ENCODE measurements around the gene AHNAK.
A peak's percentile ranks its signal among the peaks of the same experiment; 100 is the strongest.

AHNAK gene

DNA sequence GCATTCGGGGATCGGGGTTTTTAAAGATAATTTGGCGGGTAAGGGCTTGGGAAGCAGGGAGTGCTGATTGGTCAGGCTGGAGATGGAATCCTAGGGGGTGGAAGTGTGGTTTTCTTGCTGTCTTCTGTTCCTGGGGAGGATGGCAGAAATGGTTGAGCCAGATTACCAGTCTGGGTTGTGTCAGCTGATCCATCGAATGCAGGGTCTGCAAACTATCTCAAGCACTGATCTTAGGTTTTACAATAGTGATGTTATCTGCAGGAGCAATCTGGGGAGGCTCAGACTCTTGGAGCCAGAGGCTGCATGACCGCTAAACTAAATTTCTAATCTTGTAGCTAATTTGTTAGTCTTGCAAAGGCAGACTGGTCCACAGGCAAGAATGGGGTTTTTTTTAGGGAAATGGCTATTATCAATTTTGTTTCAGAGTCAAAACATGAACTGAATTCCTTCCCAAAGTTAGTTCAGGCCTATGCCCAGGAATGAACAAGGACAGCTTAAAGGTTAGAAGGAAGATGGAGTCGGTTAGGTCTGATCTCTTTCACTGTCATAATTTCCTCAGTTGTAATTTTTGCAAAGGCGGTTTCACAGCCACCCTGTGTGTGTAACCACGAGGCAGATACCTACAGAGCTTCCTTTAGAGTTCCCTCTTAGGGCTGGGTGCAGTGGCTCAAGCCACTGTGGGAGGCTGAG is 117.6 kb downstream of the AHNAK start:
- DNase-seq, result no peak

DNA sequence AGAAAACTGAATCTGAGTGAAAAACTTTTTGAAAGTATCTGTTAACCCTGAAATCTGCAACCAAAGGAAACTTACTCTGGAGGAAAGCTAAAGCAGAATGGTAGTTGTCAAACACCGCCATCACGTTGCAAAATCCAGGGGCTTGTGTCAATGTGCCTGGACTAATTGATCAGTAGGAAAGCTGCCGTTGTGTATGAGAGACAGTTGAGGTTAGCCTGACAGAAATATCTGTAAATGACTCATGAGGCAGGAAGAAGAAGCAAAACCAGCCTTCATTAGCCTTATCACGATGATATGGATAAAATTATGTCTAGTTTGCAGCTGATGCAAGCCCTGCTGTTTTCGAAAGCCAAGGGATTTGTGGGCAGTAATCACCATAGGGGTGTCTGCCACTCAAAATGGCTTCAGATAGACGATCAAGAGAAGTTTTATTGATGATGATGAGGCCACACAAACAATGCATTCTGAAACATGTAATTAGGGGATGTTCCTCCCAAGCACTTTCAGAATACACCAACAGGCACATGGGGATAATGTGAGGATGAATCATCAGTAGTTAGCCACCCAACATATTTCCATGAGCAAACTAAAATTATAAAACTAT is 118.9 kb downstream of the AHNAK start:
- peak; percentile 63 for DNase-seq

DNA sequence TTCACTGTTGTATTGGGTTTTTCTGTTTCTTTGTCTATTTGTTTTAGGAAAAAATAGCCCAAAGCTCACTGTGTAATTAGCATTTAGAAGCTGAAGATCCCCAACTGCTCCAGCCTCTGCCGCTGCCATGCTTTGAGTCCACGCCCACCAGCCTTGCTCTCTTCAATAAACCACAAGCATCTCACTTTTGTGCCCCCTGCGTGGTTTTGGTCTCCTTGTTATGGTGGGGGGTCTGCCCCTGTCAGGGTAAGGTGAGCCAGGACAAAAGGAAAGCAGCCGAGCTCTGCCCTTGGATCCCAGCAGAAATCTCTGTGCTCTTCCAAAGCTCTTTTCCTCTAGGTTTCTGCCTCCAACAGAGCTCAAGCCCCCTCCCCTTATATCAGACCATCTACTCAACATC is 123.6 kb downstream of the AHNAK start:
- no peak for DNase-seq

DNA sequence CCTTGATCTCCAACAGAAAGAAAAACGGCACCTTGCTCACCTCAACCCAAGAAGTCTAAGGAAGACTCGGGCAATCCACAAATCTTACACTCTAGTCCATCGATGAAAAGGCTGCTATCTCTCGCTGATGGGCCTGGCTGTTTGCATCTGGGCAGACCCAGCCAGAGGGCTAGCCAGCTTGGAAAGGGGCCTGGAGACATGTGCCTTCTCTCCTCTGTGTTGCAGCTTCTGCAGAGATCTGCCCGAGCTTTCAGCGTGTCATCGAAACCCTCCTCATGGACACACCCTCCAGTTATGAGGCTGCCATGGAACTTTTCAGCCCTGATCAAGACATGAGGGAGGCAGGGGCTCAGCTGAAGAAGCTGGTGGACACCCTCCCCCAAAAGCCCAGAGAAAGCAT is 124.6 kb downstream of the AHNAK start:
- no peak for DNase-seq

DNA sequence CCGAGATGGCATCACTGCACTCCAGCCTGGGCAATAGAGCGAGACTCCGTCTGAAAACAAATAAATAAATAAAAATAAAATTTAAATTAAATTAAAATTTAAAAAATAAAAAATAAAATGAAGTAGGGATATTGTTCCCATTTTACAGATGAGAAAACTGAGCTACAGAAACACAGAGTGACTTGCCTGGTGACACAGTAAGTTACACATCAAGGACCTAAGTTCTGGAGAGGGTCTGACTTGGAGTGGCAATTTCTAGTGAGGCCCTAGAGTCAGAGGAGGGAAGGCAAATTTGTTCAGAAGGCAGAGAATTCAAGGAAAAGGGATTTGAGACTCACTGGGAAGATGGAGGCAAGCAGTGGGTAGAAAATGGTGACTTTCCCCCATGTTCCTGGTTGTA is 125.7 kb downstream of the AHNAK start:
- no peak for DNase-seq

DNA sequence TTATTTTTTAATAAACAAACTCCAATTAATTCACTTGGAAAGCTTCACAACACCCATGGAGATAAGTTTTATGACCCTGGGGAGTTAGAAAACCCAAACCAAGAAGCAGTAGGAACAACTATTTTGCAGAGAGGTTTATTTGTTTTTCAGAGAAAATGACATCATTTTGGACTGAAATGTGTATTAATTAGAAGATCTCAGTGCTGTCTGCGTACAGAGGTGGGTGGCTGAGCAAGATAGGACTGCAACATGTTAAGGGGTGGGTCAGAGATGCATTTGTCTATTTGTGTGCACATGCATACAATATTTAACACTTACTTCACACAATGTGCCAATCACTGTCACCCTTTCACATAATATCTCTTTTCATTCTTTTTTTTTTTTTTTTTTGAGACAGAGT is 126.7 kb downstream of the AHNAK start:
- no peak for DNase-seq

DNA sequence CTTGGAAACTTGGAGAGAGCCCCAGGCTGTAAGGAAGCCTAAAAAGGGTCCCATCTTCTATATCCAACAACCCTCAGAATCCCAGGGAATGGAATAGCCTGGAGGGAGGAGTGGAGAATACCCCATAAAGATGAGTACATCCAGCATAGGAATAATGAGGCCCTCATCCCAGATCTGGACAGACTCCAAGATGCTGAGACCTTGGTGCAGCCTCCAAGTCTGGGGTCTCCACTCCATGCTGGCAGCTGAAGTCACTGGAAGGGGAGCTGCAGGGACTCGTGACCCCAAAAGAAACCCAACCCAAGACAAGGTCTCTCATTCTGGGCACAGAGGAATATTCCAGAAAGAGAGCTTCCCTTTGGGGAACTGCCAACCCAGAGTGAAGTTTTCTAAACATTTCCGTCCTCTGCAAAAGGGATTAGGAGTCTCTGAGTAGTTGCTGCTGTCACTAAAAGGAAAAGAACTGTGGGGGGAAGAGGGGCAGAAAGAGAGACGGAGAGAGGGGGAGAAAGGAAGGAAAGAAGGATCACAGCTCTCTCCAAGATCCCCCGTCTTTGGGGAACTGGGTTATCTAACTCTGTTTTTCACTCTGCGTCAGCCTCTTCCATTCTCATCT is 127.2 kb downstream of the AHNAK start:
- no peak for DNase-seq

DNA sequence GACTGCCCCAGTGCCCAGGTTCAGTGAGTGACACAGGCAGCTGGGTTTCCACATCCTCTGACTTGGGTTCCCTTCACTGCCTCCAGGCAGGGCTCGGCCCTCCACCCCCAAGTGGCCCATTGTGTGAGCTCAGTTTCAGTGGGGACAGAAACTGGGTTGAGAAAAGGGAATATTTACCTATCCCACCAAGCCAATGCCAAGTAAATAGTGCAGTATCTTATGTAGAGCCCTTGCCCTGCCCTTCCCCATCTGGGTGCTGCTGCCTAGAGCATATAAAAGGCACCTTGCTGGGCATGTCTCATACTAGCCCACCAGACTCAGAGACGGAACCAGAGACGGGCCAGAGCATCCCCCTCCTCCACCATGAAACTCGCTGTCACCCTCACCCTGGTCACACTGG is 127.9 kb downstream of the AHNAK start, which contains the start of gene SCGB1A1:
TSS of gene SCGB1A1 (plus strand) at position 301 of the 400 bp plus-strand sequence. CDS start at position 364, 63 bp downstream.
- DNase-seq, result no peak

DNA sequence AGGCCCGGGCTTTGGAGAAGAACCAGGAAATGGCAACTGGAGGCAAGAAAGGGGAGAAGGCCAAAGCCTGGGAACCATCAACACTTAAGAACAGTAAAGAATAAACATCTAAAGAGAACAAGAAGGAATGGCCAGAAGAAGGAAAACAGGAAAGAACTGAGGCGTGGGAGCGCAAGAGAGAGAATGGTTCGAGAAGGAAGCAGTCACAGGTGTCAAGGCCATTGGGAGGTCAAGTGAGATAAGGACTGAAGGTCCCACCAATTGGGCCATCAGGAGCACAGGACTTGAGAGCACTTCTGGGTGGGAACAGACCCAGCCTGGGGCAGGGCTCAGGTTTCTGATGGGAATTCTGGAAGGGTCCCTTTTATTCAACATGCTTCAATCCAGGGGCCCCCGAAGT is 128.5 kb downstream of the AHNAK start:
- DNase-seq, result no peak

DNA sequence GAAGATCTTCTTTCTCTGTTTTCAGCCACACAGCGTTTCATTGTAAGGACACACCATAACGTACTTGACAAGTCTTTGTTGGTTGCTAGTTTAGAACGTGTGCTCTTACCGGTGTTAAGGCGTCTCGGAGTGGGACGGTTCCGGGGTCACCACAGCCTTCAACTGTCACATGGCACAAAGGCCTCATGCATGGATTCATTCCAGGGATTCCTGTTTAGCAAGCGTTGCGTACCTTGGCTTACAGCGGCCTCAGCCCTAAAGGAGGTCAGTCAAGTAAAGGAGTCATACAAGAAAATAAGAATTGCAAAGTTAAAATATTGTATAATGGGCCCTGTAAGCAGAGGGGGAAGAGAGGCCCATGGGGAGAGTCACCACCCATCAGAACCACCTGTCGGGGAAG is 130.0 kb downstream of the AHNAK start:
- DNase-seq, result no peak

DNA sequence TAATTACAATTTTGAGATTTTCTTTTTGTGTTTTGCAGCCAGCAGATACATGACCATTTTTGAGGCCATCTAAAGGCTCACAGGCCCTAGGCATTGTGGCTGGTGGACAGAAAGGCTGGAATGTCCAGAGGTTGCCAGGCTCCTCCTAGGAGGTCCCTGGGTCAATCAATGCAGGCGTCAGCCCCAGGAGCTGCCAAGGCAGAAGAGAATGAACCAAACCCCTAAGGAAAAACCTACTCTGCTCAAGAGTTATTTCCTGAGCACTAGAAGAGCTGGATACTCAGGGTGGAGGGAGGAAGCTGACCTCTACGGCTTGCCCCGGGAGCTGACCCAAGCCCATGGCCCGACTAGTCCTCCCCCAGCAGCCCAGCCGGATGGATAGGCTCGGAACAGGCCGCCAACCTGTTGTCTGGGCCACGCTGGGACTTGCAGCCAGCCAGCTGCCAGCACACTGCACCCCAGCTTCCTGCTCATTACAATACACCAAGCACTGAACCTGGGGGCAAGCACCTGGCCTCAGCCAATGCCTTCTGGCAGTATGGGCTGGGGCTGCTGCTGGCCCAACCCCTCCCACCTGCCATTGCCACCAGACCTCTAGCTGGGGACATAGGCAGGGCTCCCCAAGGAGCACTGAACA is 133.4 kb downstream of the AHNAK start:
- DNase-seq, result no peak

DNA sequence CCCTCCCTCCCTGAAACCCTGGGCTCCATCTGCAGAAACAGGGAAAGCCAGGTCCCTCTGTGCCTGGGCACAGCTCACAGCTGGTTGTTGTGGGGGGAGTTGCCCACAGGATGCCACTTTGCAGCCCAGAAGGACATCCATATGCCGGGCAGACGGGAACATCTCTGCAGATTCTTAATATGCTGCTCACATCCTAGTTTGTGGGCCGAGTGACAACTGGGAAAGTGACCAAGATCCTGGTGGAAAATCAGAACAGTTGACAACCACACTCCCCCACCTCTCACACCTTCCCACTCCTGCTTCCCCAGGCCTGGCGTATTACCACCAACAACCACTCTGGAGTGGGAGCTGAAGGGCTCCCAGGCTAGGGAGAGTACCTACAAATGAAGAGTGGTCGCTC is 135.1 kb downstream of the AHNAK start:
- no peak for DNase-seq

DNA sequence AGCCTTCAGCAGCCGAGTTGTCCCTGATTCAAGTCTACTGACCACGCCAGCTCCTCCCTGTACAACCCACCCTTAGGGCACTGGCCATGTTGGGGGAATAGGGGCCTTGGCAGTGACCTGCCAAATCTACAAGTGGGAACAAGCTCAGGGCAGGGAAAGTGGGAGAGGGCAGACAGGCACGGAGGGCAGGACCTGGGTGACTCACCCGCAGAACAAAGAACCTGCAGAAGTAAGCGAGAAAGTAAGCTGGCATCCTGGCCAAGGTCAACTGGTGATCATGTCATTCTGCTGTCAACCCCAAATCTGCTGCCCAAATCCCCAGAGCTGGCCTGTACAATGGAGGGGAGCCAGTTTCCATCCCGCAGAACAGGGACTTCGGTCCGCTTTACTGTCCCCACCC is 135.6 kb downstream of the AHNAK start:
- DNase-seq, result no peak

DNA sequence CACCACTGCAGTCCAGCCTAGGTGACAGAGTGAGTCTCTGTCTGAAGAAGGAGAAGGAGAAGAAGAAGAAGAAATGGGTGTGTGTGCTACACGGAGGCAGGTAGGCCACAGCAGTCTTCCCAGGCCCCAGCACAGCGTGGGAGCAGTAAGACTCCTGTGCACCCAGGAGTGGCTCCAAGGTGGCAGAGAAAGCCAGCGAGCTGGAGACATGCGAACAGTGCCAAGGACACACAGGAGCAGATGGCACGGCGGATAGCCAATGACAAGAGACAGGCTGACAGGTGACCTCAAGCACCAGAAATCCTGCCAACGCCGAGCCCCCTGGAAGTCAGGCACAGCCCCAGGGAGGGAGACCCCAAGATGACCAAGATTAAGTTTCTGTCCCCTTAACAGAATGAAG is 136.8 kb downstream of the AHNAK start:
- DNase-seq, result no peak

DNA sequence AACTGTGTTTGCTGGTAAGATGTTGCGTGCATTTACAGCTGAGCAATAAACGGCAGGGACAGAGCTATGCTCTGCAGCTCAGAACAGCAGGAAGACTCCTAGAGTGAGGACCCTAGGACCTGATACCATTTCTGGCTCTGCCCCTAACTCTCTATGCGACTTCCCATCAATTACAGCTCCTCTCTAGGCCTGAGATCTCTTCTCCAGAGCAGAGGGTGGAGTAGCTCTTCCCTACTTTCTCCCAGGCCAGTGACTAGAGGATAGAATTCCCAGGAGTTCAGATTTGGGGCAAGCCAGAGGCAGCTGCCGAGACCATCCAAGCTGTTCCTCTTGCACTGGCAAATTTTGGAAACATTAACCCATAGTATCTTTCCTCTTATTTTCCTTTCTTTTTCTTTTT is 140.6 kb downstream of the AHNAK start:
- DNase-seq, result no peak

DNA sequence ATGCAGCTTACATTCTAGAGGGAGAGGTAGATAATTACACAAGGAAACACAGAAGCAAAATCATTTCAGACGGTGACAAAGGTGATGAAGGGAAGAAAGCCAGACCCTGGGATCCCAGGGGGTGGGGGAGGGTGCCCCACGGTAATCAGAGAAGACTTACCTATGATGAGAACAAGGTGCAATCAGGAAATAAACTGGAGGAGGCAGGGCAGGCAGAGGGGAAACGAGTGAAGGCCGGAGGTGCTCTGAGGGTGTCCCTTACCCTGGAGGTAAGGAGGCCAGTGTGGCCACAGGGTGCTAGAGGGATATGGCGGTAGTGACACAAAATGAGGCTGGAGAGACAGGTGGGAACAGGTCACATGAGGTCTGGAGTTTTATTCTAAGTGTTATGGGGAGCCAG is 141.7 kb downstream of the AHNAK start:
- DNase-seq, result no peak

DNA sequence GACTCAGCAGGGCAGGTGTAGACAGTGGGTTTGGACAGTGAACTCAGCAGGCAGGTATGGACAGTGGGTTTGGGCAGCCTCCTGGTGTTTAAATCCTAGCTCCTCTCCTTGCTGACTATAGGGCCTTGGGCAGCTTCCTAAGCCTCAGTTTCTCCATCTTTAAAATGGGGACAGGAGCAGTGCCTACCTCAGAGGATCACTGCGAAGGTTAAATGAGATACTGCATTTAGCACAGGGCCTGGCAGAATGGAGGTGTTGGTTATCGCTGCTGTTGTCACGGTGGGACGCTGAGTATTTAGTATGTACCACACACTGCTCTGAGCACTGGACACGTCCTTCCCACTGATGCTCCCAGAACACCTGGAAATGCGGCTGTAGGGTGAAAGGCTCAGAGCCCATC is 142.2 kb downstream of the AHNAK start:
- no peak for DNase-seq

DNA sequence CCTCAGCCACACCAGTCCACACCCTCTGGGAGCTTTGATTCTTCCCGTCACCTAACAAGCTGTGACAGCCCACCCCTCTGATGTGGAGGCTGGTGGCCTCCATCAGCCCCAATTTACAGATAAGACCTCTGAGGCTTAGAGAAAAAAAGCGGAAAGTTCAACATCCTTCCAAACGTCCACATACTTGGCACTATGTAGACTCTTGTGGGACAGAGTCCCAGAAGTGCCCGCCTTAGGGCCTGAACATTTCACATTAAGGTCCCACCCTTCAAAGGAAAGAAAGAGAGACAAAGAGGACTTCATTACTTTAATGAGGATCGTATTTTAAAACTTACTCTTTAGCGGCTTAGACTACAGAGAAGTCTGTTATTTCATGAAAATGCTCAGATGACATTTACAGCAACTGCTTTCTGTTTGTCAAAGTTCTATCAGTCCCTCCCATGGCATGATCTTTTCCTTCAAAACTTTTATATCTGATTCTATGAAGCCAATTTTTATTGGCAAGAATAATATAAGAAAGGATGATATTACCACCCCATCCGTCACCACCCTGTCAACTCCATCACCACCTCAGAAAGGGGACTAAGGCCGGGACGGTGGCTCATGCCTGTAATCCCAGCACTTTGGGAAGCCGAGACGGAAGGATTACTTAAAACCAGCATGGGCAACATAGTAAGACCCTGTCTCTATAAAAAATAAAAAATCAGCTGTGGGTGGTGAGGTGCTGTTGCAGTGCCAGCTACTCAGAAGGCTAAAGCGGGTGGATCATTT is 143.5 kb downstream of the AHNAK start:
- no peak for DNase-seq

DNA sequence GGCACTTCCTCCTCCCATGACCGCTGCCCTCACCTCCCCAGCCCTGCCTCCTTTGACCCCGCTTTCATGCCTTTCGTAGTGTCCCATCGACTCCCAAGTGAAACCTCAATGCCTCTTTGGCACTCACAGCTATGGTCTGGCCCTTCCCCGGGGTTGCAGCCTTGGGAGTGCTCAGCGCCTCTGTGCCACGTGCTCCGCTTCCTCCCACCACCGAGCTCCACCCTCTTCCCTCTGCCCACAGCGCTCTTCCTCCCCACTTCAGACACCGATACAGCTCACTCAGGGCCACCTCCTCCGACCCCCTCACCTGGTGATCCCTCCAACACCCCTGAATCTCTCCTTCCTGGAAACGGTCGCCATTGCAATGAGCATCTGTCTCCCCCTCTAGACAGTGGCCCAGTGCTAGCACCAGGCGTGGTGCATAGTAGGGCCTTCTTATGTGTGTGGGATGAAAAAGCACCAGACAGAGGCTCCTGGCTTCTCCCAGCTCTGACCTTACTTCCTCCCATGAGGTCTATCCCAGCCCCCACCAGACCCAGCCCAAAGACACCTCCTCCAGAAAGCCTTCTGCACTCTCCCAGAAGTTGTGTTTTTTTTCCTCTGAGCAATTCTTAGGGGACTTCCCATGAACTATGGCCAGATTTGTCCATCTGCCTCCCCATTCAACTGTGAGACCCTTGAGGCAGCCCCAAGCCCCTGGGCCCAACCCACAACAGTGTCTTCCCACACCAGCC is 144.2 kb downstream of the AHNAK start:
- no peak for DNase-seq

DNA sequence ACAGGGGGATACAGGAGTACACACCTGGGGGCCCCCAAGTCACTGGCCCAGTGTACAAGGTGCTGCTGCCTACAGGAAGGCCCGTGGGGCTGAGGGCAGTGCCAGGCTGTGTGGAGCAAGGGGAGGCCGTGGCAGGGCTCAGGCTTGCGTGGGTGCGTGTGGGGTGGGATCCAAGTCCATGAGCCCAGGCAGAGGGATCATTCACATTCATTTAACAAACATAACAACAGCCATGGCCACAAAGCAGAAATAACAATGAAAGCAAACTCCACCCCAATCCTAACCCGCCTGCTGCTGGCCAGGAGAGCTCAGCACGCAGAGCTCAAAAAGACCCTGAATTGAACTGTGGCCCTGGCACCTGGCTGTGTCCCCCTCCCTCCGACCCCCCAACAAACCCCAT is 144.8 kb downstream of the AHNAK start:
- DNase-seq, result no peak

DNA sequence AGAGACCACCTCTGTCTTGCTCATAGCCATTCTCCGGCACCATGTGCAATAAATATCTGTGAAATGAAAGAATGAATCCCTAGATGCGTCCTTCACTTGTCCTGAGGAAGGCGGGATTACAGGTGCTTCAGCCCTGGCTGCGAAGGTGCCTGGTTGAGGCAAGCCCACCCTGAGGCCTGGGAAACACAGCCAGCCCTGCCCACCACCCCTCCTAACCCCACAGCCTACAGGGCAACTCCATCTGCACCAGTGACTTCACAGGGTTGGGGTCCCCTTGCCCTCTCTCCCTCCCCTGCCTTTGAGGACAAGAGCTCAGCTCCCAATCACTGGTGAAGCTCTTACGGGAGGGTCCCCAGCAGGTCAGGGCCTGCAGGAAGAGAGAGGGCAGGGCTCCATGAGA is 145.2 kb downstream of the AHNAK start:
- DNase-seq, result no peak

DNA sequence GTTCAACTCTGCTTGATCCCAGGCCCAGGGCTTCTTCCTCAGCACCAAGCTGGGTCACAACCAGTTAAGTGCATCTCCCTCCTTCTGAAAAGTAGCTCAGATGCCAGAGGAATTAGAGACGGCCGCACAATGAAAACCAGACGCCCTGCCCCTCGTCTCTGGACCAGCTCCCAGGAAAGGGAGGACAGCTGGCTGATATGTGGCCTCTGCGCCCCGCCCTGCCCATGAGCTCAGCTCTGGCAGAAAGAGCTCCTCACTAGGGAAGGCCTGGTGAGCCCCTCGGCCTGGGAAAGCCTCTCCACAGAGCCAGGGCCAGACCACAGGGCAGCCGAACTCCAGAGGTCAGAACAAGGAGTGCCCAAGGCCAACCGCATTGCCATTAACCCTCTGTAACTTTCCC is 145.8 kb downstream of the AHNAK start:
- peak; percentile 61 for DNase-seq

DNA sequence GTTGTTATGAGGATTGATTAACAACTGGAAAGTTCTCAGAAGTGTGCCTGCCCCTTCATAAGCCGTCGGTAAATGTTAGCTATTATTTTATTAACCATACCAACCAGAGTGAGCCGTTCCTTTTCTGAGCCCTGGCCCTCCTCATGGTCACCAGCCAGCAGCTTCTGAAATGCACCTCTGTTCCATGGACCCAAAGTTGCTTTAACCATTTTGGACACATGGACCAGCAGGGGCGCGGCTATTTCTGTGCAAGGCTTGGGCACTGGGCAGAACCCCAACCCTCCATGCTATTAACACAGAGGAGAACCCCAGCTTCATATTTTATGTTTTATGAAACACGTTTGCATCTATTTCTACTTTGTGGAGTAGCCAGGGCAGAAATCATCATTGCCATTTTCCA is 146.3 kb downstream of the AHNAK start:
- no peak for DNase-seq

Measured in EL (cell line).